SK-N-SH treated with all-trans-retinoic acid at 6 μM for 48 hours (cell line): ENCODE results near the gene LLGL2.

Source experiments
- ATAC-seq: fragments of 200-7000 bp; cut with Tn5 transposase; 3 replicates; pipeline ENCODE4 v1.9.1; 2020; ENCODE audit warnings: mild to moderate bottlenecking, moderate library complexity
- ARNTL ChIP-seq: fragments of 450-650 bp; formaldehyde crosslinking; IDR thresholded peaks from 2 replicates; pipeline ENCODE4 v1.5.0; 2020; ENCODE audit warnings: low read depth, mild to moderate bottlenecking, moderate library complexity, borderline replicate concordance
- BACH2 ChIP-seq: fragments of 250-450 bp; sonication (Bioruptor Pico); IDR thresholded peaks from 2 replicates; pipeline ENCODE4 v1.9.0; 2021; ENCODE audit warnings: mild to moderate bottlenecking, borderline replicate concordance
- GLIS3 ChIP-seq: fragments of 250-450 bp; sonication (Bioruptor Pico); IDR thresholded peaks from 2 replicates; pipeline ENCODE4 v1.5.0; 2020; ENCODE audit warnings: mild to moderate bottlenecking, moderate library complexity
- PPARA ChIP-seq: fragments of 250-450 bp; sonication (Bioruptor Pico); IDR thresholded peaks from 2 replicates; pipeline ENCODE4 v1.5.0; 2020; ENCODE audit warnings: mild to moderate bottlenecking, borderline replicate concordance
- RARB ChIP-seq: fragments of 250-450 bp; sonication (Bioruptor Pico); IDR thresholded peaks from 2 replicates; pipeline ENCODE4 v1.8.0; 2021; ENCODE audit warnings: mild to moderate bottlenecking, moderate library complexity
- TCF4 ChIP-seq: fragments of 250-450 bp; sonication (Bioruptor Pico); IDR thresholded peaks from 2 replicates; pipeline ENCODE4 v1.8.0; 2021; ENCODE audit warnings: mild to moderate bottlenecking, moderate library complexity, borderline replicate concordance
- ZC3H10 ChIP-seq: fragments of 250-450 bp; sonication (Bioruptor Pico); IDR thresholded peaks from 2 replicates; pipeline ENCODE4 v1.5.1; 2021; ENCODE audit warnings: mild to moderate bottlenecking, moderate library complexity
- ZFP3 ChIP-seq: fragments of 250-450 bp; sonication (Bioruptor Pico); IDR thresholded peaks from 2 replicates; pipeline ENCODE4 v1.5.0; 2020; ENCODE audit warnings: mild to moderate bottlenecking, moderate library complexity
- ZNF565 ChIP-seq: fragments of 450-650 bp; formaldehyde crosslinking; conservative IDR thresholded peaks from 2 replicates; pipeline ENCODE4 v1.5.0; 2020; ENCODE audit warnings: low read depth, mild to moderate bottlenecking, moderate library complexity
- ZNF70 ChIP-seq: fragments of 450-650 bp; formaldehyde crosslinking; IDR thresholded peaks from 2 replicates; pipeline ENCODE4 v1.5.0; 2020; ENCODE audit warnings: mild to moderate bottlenecking, moderate library complexity
- ZNF8 ChIP-seq: fragments of 450-650 bp; formaldehyde crosslinking; IDR thresholded peaks from 2 replicates; pipeline ENCODE4 v1.5.0; 2020; ENCODE audit warnings: mild to moderate bottlenecking, moderate library complexity
- TF ChIP-seq, protein P1 (sequence below): fragments of 250-450 bp; sonication (Bioruptor Pico); IDR thresholded peaks from 2 replicates; pipeline ENCODE4 v1.8.0; 2021; ENCODE audit warnings: low read depth, mild to moderate bottlenecking, moderate library complexity, borderline replicate concordance
- TF ChIP-seq, protein P2 (sequence below): fragments of 250-450 bp; sonication (Bioruptor Pico); IDR thresholded peaks from 2 replicates; pipeline ENCODE4 v1.8.0; 2020; ENCODE audit warnings: mild to moderate bottlenecking, moderate library complexity, borderline replicate concordance
- TF ChIP-seq, protein P3 (sequence below): fragments of 250-450 bp; sonication (Bioruptor Pico); IDR thresholded peaks from 2 replicates; pipeline ENCODE4 v1.5.1; 2020; ENCODE audit warnings: low read depth, mild to moderate bottlenecking, moderate library complexity
- TF ChIP-seq, protein P4 (sequence below): fragments of 250-450 bp; sonication (Bioruptor Pico); IDR thresholded peaks from 2 replicates; pipeline ENCODE4 v1.5.0; 2020; ENCODE audit warnings: mild to moderate bottlenecking, moderate library complexity

The LLGL2 gene

GRCh38 chr17:75478508-75478907 is 47.0 kb upstream of the LLGL2 start (continued):
- TF ChIP-seq, protein P1, sequence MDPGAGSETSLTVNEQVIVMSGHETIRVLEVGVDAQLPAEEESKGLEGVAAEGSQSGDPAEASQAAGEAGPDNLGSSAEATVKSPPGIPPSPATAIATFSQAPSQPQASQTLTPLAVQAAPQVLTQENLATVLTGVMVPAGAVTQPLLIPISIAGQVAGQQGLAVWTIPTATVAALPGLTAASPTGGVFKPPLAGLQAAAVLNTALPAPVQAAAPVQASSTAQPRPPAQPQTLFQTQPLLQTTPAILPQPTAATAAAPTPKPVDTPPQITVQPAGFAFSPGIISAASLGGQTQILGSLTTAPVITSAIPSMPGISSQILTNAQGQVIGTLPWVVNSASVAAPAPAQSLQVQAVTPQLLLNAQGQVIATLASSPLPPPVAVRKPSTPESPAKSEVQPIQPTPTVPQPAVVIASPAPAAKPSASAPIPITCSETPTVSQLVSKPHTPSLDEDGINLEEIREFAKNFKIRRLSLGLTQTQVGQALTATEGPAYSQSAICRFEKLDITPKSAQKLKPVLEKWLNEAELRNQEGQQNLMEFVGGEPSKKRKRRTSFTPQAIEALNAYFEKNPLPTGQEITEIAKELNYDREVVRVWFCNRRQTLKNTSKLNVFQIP (CRISPR knock-in tag) = no peak
- no peak for TF ChIP-seq TCF4 (CRISPR knock-in tag)
- TF ChIP-seq ZFP3 (CRISPR knock-in tag) = no peak
- TF ChIP-seq ZC3H10 (CRISPR knock-in tag) = no peak
- TF ChIP-seq PPARA (CRISPR knock-in tag) = no peak
- TF ChIP-seq, protein P2, sequence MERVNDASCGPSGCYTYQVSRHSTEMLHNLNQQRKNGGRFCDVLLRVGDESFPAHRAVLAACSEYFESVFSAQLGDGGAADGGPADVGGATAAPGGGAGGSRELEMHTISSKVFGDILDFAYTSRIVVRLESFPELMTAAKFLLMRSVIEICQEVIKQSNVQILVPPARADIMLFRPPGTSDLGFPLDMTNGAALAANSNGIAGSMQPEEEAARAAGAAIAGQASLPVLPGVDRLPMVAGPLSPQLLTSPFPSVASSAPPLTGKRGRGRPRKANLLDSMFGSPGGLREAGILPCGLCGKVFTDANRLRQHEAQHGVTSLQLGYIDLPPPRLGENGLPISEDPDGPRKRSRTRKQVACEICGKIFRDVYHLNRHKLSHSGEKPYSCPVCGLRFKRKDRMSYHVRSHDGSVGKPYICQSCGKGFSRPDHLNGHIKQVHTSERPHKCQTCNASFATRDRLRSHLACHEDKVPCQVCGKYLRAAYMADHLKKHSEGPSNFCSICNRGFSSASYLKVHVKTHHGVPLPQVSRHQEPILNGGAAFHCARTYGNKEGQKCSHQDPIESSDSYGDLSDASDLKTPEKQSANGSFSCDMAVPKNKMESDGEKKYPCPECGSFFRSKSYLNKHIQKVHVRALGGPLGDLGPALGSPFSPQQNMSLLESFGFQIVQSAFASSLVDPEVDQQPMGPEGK = no peak
- TF ChIP-seq ZNF70 (CRISPR knock-in tag) = no peak
- TF ChIP-seq GLIS3 (CRISPR knock-in tag) = no peak
- no peak for TF ChIP-seq ARNTL (CRISPR knock-in tag)
- TF ChIP-seq, all 23 proteins: peak for 0

DNA sequence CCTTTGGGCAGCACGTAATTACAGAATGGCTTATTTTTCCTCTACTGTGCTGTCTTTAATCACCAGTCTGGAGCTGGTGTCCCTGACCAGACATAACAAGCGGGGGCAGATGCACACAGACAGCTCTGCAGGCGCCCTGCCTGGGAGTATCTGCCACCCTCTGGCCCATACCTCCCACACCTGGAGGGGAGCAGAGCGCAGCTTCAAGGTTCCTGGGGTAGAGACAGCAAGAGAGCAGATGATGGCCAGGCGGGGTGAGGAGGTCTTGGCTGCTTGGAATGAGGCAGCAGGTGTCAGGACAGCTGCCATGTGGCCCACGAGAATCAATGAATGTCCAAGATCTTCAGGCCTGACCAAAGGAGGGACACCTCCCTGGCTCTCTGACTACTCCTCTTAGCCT is 45.2 kb upstream of the LLGL2 start:
- TF ChIP-seq, protein P2 = no peak
- TF ChIP-seq ZFP3 (CRISPR knock-in tag) (no peak), ZC3H10 (CRISPR knock-in tag) (no peak), PPARA (CRISPR knock-in tag) (no peak), ZNF565 (CRISPR knock-in tag) (no peak)
- TF ChIP-seq, protein P1 (CRISPR knock-in tag) = no peak
- no peak for ATAC-seq

DNA sequence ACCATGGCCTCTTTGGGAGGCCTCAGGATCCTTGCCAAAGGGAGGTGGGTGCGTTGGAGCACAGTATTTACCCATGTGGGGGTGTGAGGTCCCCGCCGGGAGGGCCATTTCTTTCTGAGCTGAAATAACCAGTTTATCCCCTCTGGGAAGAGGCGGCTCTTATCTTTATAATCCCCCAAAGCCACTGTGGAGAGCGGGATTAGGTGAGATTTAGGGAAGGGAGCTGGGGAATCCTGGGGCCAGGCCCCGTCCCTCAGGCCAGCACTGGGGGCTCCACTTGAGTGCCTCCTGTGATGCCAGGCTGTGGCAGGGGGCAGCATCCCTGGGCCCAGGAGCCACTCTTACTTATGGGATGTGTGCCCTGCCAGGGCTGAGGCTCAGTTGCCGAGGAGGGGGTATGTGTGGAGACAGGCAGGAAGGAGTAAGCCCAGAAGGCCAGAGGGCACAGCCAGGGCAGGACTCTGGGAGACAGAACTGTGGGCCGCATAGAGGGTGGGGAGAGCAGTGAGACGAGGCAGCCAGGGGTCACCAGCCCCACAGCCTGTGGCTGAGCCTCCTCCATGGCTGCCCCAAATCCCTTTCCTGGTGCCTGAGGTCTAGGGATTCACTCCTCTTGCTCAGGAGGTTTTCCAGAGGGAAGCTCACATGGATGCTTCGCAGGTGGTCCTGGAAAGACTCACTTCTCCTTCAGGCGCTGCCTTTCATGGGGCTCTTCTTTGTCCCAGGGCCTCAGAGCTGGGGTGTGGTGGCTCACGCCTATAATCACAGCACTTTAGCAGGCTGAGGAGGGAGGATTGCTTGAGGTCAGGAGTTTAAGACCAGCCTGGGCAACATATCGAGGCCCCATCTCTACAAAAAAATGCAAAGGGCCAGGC is 44.1 kb upstream of the LLGL2 start:
- ATAC-seq = no peak

DNA sequence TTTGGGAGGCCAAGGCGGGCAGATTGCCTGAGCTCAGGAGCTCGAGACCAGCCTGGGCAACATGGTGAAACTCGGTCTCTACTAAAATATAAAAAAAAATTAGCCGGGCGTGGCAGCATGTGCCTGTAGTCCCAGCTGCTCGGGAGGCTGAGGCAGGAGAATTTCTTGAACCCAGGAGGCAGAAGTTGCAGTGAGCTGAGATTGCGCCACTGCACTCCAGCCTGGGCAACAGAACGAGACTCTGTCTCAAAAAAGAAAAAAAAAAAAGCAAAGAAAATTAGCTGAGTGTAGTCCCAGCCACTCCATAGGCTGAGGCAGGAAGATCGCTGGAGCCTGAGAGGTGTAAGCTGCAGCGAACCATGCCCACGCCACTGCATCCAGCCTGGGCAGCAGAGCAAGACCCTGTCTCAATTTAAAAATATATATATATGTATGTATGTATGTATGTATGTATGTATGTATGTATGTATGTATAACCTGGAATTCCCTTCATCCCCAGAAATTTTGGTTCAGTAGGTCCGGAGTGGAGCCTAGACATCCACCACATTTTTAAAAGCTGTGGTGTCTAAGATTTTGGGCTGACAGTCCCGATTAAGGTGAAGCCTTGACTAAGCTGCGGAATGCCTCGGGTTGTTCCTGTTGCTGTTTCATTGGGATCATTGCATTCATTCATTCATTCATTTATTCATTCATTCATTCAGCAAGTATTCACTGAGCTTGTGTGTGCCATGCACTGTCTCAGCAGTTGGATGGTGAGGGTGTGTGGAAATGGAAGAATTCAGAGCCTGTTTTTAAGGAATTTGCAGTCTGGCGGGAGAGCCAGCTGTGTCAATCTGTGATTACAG is 43.2 kb upstream of the LLGL2 start:
- no peak for ATAC-seq
- no peak for TF ChIP-seq TCF4 (CRISPR knock-in tag)
- no peak for TF ChIP-seq RARB (CRISPR knock-in tag)
- TF ChIP-seq, protein P3, sequence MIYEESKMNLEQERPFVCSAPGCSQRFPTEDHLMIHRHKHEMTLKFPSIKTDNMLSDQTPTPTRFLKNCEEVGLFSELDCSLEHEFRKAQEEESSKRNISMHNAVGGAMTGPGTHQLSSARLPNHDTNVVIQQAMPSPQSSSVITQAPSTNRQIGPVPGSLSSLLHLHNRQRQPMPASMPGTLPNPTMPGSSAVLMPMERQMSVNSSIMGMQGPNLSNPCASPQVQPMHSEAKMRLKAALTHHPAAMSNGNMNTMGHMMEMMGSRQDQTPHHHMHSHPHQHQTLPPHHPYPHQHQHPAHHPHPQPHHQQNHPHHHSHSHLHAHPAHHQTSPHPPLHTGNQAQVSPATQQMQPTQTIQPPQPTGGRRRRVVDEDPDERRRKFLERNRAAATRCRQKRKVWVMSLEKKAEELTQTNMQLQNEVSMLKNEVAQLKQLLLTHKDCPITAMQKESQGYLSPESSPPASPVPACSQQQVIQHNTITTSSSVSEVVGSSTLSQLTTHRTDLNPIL (CRISPR knock-in tag) = no peak
- TF ChIP-seq ZNF70 (CRISPR knock-in tag) = no peak
- no peak for TF ChIP-seq GLIS3 (CRISPR knock-in tag)
- TF ChIP-seq ARNTL (CRISPR knock-in tag) = no peak
- no peak for TF ChIP-seq PPARA (CRISPR knock-in tag)
- TF ChIP-seq, protein P4, sequence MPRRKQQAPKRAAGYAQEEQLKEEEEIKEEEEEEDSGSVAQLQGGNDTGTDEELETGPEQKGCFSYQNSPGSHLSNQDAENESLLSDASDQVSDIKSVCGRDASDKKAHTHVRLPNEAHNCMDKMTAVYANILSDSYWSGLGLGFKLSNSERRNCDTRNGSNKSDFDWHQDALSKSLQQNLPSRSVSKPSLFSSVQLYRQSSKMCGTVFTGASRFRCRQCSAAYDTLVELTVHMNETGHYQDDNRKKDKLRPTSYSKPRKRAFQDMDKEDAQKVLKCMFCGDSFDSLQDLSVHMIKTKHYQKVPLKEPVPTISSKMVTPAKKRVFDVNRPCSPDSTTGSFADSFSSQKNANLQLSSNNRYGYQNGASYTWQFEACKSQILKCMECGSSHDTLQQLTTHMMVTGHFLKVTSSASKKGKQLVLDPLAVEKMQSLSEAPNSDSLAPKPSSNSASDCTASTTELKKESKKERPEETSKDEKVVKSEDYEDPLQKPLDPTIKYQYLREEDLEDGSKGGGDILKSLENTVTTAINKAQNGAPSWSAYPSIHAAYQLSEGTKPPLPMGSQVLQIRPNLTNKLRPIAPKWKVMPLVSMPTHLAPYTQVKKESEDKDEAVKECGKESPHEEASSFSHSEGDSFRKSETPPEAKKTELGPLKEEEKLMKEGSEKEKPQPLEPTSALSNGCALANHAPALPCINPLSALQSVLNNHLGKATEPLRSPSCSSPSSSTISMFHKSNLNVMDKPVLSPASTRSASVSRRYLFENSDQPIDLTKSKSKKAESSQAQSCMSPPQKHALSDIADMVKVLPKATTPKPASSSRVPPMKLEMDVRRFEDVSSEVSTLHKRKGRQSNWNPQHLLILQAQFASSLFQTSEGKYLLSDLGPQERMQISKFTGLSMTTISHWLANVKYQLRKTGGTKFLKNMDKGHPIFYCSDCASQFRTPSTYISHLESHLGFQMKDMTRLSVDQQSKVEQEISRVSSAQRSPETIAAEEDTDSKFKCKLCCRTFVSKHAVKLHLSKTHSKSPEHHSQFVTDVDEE (CRISPR knock-in tag) = no peak

More for the DNA sequence above, 44.1 kb upstream of the LLGL2 start:
- TF ChIP-seq ZNF8 (CRISPR knock-in tag) (no peak), ZC3H10 (CRISPR knock-in tag) (no peak), ZFP3 (CRISPR knock-in tag) (no peak), BACH2 (no peak), RARB (CRISPR knock-in tag) (no peak)
- TF ChIP-seq, protein P1 (CRISPR knock-in tag) = no peak
